Subcutaneous adipose tissue (tissue), 4 donors: Measurements from ENCODE around the gene TMED9. TPM values are rescaled to one million over a fixed set of nuclear protein-coding genes. Genes with fewer than 3 reads are reported as not detected.

Experiments used
- total RNA-seq, 4 donors: library from RNA; depleted of rRNA; stranded (reverse); fragments of >200 nt; gene quantifications; one replicate each; pipeline ENCODE4 v1.1.0, GENCODE V29; 2016
- TF ChIP-seq, protein P1 (sequence below): fragments of 450-650 bp; IDR thresholded peaks from one replicate; pipeline ENCODE4 v1.5.1; 2016; ENCODE audit warnings: low read depth, mild to moderate bottlenecking, control low read depth, antibody characterized with exemption, moderate library complexity

Gene TMED9
- total RNA-seq, 4 donors from 2014 or later, result 51.1 to 102 (median 73.6) TPM

DNA sequence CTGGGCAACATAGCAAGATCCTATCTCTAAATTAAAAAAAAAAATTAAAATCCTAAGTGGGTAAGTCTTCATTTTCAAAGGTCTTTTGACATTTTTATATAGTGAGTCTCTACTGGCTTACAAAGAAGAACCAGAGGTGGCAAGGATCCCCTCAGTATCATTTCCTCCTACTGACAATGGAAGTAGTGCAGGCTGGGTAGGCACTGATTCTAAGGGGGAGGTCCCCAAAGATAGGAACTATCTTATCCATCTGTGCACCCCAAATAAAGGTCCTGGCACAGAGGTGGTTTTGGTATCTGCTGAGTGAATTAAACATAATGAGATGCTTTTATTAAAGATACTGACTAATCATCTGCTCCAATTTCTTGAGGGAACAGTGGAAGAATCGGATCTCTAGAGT is 41.9 kb upstream of the TMED9 start:
- TF ChIP-seq, protein P1, sequence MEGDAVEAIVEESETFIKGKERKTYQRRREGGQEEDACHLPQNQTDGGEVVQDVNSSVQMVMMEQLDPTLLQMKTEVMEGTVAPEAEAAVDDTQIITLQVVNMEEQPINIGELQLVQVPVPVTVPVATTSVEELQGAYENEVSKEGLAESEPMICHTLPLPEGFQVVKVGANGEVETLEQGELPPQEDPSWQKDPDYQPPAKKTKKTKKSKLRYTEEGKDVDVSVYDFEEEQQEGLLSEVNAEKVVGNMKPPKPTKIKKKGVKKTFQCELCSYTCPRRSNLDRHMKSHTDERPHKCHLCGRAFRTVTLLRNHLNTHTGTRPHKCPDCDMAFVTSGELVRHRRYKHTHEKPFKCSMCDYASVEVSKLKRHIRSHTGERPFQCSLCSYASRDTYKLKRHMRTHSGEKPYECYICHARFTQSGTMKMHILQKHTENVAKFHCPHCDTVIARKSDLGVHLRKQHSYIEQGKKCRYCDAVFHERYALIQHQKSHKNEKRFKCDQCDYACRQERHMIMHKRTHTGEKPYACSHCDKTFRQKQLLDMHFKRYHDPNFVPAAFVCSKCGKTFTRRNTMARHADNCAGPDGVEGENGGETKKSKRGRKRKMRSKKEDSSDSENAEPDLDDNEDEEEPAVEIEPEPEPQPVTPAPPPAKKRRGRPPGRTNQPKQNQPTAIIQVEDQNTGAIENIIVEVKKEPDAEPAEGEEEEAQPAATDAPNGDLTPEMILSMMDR, result no peak

DNA sequence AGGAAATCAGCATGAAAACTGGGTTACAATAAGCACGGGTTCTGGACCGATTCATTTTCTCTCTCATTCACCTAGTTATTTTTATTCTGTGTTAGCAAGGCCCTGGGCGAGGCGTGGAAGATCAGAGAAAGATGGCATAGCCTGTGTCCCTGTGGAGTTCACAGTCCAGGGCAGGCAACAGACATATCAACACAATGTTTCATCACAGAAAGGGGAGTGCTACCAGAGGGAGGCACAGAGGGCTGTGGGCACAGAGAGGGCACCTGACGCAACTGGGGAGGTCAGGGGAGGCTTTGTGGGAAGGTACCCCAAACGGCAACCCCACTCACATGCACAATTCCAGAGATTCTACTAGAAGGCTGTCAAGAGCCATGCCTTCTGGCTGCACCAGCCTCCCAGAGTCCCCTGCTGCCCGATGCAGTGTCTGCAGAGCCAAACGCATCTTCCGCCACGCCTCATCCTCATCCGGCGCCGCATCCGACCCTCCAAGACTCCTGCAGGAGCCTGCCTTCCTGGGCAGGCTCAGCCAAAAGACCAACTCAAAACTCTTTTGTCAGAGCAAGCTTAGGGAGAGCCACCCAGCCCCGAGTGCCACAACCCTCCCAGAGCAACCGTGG is 39.1 kb upstream of the TMED9 start:
- TF ChIP-seq, protein P1, result no peak

DNA sequence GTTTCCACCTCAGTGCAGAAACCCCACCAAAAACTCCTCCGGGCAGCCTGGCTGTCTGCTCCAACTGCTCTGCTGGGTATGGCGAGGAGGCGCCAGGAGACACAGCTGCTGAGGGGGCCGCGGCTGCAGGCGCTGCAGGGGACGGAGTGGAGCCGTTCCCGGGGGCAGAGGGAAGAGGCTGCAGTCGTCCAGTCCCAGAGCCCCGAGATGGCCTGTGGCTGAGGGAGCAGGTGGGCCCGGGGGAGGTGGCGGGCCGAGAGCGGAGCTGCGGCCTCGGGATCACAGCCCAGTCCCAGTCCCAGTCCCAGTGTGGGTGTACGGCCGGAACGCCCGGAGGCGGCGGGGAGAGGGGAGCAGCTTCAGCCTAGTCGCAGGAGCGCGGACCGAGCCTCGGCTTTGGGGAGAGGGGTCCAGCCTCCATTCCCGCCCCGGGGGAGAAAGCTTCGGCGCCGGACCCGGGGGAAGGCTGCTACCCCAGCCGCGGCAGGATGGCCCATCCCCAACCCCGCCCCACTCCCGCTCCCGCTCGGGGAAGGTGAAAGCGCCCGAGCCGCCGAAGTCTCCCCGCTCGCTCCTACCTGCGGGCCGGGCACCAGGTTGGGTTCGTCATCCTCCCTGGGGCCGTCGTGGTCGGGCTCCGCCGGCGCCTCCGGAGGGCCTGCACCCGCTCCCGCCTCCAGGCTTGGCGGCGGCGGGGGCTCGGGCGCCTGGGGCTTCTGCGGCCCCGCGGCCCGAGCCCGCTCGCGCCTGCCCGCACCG is 38.2 kb upstream of the TMED9 start:
- TF ChIP-seq, protein P1, result no peak

DNA sequence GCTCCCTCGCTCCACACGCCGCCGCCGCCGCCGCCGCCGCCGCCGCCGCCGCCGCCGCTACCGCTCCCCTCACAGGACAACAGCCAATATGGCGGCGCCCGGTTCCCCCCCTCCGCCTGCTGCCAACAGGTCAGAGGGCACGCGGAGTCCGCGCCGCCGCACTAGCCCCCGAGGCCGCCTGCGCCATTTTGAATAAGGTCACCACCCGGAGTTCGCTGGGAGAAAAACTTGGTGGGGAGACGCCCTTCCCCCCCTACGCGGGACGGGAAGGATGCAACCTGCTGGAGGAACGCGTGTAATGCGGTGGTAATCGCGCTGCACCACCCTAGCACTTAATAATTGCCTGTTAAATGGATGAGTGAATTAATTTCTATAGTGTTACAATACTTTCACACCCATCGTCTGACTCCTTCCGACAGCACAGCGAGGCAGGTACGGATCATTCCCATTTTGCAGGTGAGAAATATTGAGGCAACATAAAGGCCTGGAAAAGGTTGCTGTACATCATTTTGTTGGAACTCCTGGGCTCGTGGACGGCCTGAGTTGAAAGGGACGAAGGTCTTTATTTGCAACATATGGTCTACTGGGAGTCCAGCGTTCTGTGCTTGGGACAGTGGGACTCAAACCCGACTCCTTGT is 37.4 kb upstream of the TMED9 start, which contains the start of gene FAM193B:
Gene FAM193B (minus strand): TSS at position 90 of the 638 bp plus-strand sequence. CDS start 105 bp downstream, outside the sequence.
- TF ChIP-seq, protein P1, result no peak

DNA sequence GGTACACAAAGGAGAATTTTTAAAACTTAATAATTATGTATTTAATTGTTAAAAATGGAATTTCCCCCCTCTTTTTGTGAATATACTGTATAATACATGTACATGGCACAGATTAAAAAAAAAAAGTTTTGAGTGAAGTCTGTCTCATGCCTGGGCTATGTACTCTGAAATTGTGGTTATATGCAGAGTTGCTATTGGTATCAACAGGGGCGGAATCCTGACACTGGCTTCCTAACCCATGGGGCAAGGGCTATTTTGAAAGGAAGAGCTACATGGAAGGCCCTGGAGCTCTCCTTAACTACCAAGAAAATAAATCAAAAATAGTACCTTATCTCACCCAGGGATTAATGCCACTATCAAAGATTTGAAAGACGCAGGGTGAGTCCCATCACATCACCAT is 36.8 kb upstream of the TMED9 start:
- TF ChIP-seq, protein P1, result no peak

DNA sequence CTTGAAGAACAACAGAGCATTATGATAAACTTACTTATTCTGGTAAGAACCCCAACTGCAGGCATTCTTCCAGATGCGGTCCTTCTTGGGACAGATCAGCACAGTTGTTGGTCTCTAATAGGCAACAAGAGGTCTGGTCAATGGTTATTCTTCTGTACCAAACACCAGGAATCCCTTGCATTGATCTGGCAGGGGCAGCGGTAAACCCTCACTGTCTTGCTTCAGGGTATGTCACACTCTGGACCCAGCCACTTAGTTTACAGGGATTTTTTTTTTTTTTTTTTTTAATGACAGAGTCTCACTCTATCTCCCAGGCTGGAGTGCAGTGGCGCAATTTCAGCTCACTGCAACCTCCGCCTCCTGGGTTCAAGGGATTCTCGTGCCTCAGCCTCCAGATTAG is 36.3 kb upstream of the TMED9 start:
- TF ChIP-seq, protein P1, result no peak

DNA sequence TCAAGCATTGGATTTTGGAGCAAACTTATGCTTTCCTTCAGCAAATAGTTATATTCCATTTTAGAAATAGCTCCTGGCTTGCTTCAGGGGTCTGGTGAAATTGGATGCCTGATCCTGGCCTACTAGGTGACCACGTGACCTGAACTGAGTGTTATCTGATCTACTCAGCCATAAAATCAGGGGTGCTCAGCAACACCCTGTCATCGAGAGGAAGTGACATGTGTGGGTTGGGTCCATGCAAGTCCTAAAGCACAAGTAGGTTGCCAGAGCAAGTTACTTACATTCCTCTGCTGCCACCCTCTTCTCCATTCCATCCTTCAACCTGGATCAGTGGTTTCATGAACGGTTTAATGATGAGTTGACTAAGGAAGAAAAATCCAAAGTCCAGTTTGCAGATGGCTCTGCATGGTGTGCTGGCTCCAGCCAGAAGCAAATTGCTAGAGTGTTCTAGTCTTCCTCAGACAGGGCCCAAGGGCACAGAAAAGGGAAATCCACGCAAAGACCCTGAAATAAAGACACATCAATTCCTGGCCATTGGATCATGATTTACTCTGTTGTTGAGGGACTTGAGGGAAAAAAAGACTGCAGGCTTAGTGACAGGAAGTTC is 34.9 kb upstream of the TMED9 start:
- TF ChIP-seq, protein P1, result no peak
